K562 (cell line): ENCODE results near the gene NMT2. TPM values are rescaled to one million over a fixed set of nuclear protein-coding genes. Genes with fewer than 3 reads are reported as not detected.

ENCODE experiments used
- COPS2 ChIP-seq: fragments of 450-650 bp; conservative IDR thresholded peaks from 2 replicates; pipeline ENCODE4 v1.6.1; 2016; ENCODE audit warnings: mild to moderate bottlenecking, moderate library complexity
- HLTF ChIP-seq: fragments of 450-650 bp; IDR thresholded peaks from 2 replicates; pipeline ENCODE4 v1.6.1; 2016
- HNRNPLL ChIP-seq: fragments of 200-400 bp; formaldehyde crosslinking; IDR thresholded peaks from 2 replicates; pipeline ENCODE4 v1.6.1; 2017; ENCODE audit warnings: low read length, low read depth, mild to moderate bottlenecking; ENCODE audit not compliant: poor library complexity, severe bottlenecking
- IFI16 ChIP-seq: fragments of 250-450 bp; sonication (Bioruptor Pico); IDR thresholded peaks from 2 replicates; pipeline ENCODE4 v2.1.2; 2022; ENCODE audit warnings: mild to moderate bottlenecking, inconsistent platforms
- NFIC ChIP-seq: fragments of 450-650 bp; IDR thresholded peaks from 2 replicates; pipeline ENCODE4 v1.6.1; 2017; ENCODE audit warnings: mild to moderate bottlenecking, inconsistent platforms
- NUFIP1 ChIP-seq: fragments of 450-650 bp; IDR thresholded peaks from 2 replicates; pipeline ENCODE4 v1.6.1; 2018; ENCODE audit not compliant: partially characterized antibody
- PPARD ChIP-seq: fragments of 250-450 bp; sonication (Bioruptor Pico); IDR thresholded peaks from 2 replicates; pipeline ENCODE4 v1.8.0; 2022; ENCODE audit warnings: inconsistent platforms, mild to moderate bottlenecking, moderate library complexity
- RBM15 ChIP-seq: fragments of 200-400 bp; formaldehyde crosslinking; IDR thresholded peaks from 2 replicates; pipeline ENCODE4 v1.6.1; 2018; ENCODE audit warnings: mild to moderate bottlenecking, low read length, moderate library complexity; ENCODE audit not compliant: insufficient read depth
- SRF ChIP-seq, 2 experiments: fragments of 250-450, 450-650 bp in 1 of 2; sonication (Bioruptor Pico) in 1 of 2; sonication (generic) in 1 of 2; formaldehyde crosslinking; IDR thresholded peaks; 2 replicates each; pipeline versions ENCODE4 v1.5.0 to v1.5.1; 2020 to 2022; ENCODE audit warnings: mild to moderate bottlenecking in 1 of 2, missing genetic modification reagents in 1 of 2
- ZNF263 ChIP-seq: sonication (generic); formaldehyde crosslinking; IDR thresholded peaks from 2 replicates; pipeline ENCODE4 v1.8.0; 2022; ENCODE audit warnings: mild to moderate bottlenecking, missing genetic modification reagents, borderline replicate concordance
- ZNF347 ChIP-seq: fragments of 450-650 bp; formaldehyde crosslinking; IDR thresholded peaks from 2 replicates; pipeline ENCODE4 v1.4.0; 2020; ENCODE audit warnings: low read depth, mild to moderate bottlenecking, moderate library complexity
- ZNF436 ChIP-seq: fragments of 250-450, 450-650 bp; sonication (Bioruptor Pico); formaldehyde crosslinking; IDR thresholded peaks from 2 replicates; pipeline ENCODE4 v1.7.0; 2020; ENCODE audit warnings: mild to moderate bottlenecking
- ZNF589 ChIP-seq: fragments of 200-800 bp; sonication (Bioruptor generic); IDR thresholded peaks from 2 replicates; pipeline ENCODE4 v1.6.1; 2016; ENCODE audit warnings: low read depth, missing genetic modification characterization, missing compliant biosample characterization
- polyA plus RNA-seq, 8 experiments: library from polyadenylated mRNA; depleted of rRNA in 4 of 8; stranded (reverse) in 5 of 8; unstranded in 3 of 8; fragments of >200 nt; fragmentation: Nextera tagmentation in 2 of 8; fragmentation: Illumina TruSeq in 1 of 8; extraction: Ambion mirVana in 2 of 8; extraction: Trizol in 1 of 8; gene quantifications; 2 replicates each; pipeline versions ENCODE4 v1.2.1 to v1.2.3, GENCODE V29; 2011 to 2014; ENCODE audit warnings: inconsistent platforms in 1 of 8, missing spikeins in 1 of 8
- total RNA-seq, 7 experiments: library from RNA; depleted of rRNA in 6 of 7; stranded (reverse); fragments of >200 nt in 6 of 7; fragmentation: Illumina TruSeq in 2 of 7; extraction: Trizol in 2 of 7; gene quantifications; 2 replicates each; pipeline versions ENCODE4 v1.2.1 to v1.2.3, GENCODE V29; 2011 to 2021; ENCODE audit warnings: low replicate concordance in 1 of 7
- TF ChIP-seq, protein P1 (sequence below), 2 experiments: fragments of 450-650 bp; formaldehyde crosslinking in 1 of 2; IDR thresholded peaks; 2 replicates each; pipeline versions ENCODE4 v1.4.0 to v1.6.1; 2014 to 2020; ENCODE audit warnings: mild to moderate bottlenecking in 2 of 2, borderline replicate concordance in 1 of 2, low read depth in 1 of 2
- TF ChIP-seq, protein P2 (sequence below), 2 experiments: fragments of 450-650 bp in 1 of 2; sonication (generic) in 1 of 2; formaldehyde crosslinking; conservative IDR thresholded peaks; 2 replicates each; pipeline versions ENCODE4 v1.4.0 to v1.8.1; 2020 to 2022; ENCODE audit warnings: mild to moderate bottlenecking in 1 of 2, missing genetic modification reagents in 1 of 2
- TF ChIP-seq, protein P3 (sequence below): fragments of 250-450 bp; sonication (Bioruptor Pico); IDR thresholded peaks from 2 replicates; pipeline ENCODE4 v1.9.0; 2021; ENCODE audit warnings: mild to moderate bottlenecking

NMT2 gene
- total and polyA plus RNA-seq, 9 of the 15 experiments (the other 6 are each of a cell fraction or from before 2014, with no cell fraction given) = 5.2 to 15.9 (median 10.8) TPM

DNA sequence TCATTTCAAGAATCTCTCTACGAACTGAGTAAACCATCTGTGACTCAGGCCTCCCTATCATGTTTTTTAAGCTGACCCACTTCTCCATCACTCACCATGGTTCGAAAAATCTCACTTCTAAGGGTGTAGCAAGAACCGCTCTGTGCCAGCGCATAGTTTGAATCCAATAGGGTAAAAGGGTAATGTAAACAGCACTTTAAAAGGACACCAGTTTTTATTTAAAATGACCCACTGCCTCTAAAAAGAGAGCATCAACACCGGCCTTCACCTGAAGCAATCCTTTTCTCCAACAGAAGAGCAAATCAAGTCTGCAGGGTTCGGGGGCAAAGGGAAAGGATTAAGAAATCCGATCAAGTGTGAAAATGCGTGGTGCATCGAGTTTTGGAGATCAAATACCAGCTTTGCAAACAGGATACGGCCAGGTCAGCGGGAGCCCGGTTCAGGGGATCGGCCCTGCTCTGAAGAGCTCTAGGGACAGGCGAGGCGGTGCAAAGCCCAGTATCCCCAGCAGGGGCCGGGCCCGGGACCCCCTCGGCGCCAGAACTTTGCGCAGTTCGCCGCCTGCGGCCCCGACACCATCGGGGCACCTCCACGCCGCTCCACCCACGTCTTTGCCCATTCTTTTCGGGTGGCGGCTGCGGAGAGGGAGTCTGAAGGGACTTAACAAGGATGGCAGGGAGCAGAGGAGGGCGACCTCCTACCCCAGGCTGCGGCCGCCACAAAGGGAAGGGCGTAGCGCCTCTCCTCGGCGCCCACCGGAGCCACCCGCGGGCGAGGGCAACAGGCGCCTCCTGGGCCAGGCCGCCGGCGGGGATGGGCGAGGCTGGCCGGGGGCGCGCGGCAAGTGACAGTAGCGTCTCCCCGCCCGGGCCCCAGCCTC is 842 bp downstream of the NMT2 start (continued):
- TF ChIP-seq, protein P1, sequence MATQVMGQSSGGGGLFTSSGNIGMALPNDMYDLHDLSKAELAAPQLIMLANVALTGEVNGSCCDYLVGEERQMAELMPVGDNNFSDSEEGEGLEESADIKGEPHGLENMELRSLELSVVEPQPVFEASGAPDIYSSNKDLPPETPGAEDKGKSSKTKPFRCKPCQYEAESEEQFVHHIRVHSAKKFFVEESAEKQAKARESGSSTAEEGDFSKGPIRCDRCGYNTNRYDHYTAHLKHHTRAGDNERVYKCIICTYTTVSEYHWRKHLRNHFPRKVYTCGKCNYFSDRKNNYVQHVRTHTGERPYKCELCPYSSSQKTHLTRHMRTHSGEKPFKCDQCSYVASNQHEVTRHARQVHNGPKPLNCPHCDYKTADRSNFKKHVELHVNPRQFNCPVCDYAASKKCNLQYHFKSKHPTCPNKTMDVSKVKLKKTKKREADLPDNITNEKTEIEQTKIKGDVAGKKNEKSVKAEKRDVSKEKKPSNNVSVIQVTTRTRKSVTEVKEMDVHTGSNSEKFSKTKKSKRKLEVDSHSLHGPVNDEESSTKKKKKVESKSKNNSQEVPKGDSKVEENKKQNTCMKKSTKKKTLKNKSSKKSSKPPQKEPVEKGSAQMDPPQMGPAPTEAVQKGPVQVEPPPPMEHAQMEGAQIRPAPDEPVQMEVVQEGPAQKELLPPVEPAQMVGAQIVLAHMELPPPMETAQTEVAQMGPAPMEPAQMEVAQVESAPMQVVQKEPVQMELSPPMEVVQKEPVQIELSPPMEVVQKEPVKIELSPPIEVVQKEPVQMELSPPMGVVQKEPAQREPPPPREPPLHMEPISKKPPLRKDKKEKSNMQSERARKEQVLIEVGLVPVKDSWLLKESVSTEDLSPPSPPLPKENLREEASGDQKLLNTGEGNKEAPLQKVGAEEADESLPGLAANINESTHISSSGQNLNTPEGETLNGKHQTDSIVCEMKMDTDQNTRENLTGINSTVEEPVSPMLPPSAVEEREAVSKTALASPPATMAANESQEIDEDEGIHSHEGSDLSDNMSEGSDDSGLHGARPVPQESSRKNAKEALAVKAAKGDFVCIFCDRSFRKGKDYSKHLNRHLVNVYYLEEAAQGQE (IDR thresholded peaks at IDR 0.05; ENCODE audit: borderline replicate concordance) = peak; percentile 8; the same call in 1 of the 2 replicates
- TF ChIP-seq, protein P1 (CRISPR knock-in tag; IDR thresholded peaks at IDR 0.05; ENCODE audit: low read depth) = no peak
- no peak for TF ChIP-seq COPS2
- TF ChIP-seq ZNF347 (CRISPR knock-in tag) = no peak
- TF ChIP-seq IFI16 (CRISPR knock-in tag) = no peak
- 0 out of 2 replicates have a peak, but pooled peaks have one; percentile 14 for TF ChIP-seq ZNF263
- no peak for TF ChIP-seq PPARD (CRISPR knock-in tag)
- TF ChIP-seq, protein P2, sequence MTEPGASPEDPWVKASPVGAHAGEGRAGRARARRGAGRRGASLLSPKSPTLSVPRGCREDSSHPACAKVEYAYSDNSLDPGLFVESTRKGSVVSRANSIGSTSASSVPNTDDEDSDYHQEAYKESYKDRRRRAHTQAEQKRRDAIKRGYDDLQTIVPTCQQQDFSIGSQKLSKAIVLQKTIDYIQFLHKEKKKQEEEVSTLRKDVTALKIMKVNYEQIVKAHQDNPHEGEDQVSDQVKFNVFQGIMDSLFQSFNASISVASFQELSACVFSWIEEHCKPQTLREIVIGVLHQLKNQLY (CRISPR knock-in tag; conservative IDR thresholded peaks at IDR 0.05) = no peak
- TF ChIP-seq, protein P3, sequence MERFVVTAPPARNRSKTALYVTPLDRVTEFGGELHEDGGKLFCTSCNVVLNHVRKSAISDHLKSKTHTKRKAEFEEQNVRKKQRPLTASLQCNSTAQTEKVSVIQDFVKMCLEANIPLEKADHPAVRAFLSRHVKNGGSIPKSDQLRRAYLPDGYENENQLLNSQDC = no peak
- no peak for TF ChIP-seq HLTF
- no peak for TF ChIP-seq RBM15
- no peak for TF ChIP-seq NFIC
- no peak for TF ChIP-seq ZNF436 (CRISPR knock-in tag)
- 0 out of 4 replicates have a peak, but pooled peaks of 1 of the 2 experiments have one; percentile 21 for TF ChIP-seq SRF (CRISPR knock-in tag; IDR thresholded peaks at IDR 0.05)
- no peak for TF ChIP-seq NUFIP1
- TF ChIP-seq ZNF589 (CRISPR knock-in tag) = no peak
- peak; percentile 37 for TF ChIP-seq HNRNPLL
